ENCODE results near the gene LIN37. TPM values are rescaled to one million over a fixed set of nuclear protein-coding genes. Genes with fewer than 3 reads are reported as not detected.

LIN37 gene
- total RNA-seq, 4 donors from 2014 or later: 11.6 to 18.3 (median 15.6) TPM

GRCh38 chr19:35784503-35785338 lies 36.3 kb downstream of the LIN37 start:
- no peak for TF ChIP-seq POLR2A (IDR thresholded peaks at IDR 0.05; ENCODE audit: low read depth)
- TF ChIP-seq CTCF (IDR thresholded peaks at IDR 0.05): no peak
- DNase-seq (ENCODE audit: extremely low spot score): no peak
- Histone ChIP-seq H3K9me3 (no peaks in the 10 kb centered on the region), H3K36me3 (peaks cover 6 to 71% (median 37%) of the 10 kb centered on the region in 4 donors), H3K4me3 (no peak overlapping the region), H3K27me3 (no peaks in the 10 kb centered on the region), H3K4me1 (no peaks in the 10 kb centered on the region), H3K27ac (replicated peaks in 1 of 4) (no peak overlapping the region)
- intact Hi-C loops (cut with DNase I): loop anchor here (10.0 kb wide), 1 partner anchor 70 kb away; the partner anchor contains the start of genes KIRREL2 and NPHS1
- WGBS: 79% methylated on average over 34 of the region's 45 CpGs

GRCh38 chr19:35785339-35785627 lies 36.9 kb downstream of the LIN37 start:
- no peak for DNase-seq (ENCODE audit: extremely low spot score)
- peaks cover 6 to 65% (median 34%) of the 10 kb centered on the region in 4 donors for H3K36me3 ChIP-seq
- TF ChIP-seq POLR2AphosphoS5 (IDR thresholded peaks at IDR 0.05) (no peak), EP300 (IDR thresholded peaks at IDR 0.05) (no peak), POLR2A (IDR thresholded peaks at IDR 0.05; ENCODE audit: low read depth) (no peak), CTCF (IDR thresholded peaks at IDR 0.05) (no peak)
- no peaks in the 10 kb centered on the region for H3K9me3 ChIP-seq
- H3K4me3 ChIP-seq: no peak overlapping the region
- intact Hi-C loops (cut with DNase I): loop anchor here (10.0 kb wide), 1 partner anchor 70 kb away; the partner anchor contains the start of genes KIRREL2 and NPHS1
- 93% methylated on average over 8 of the region's 10 CpGs for WGBS
- no peak overlapping the region for H3K27ac ChIP-seq (replicated peaks in 1 of 4)
- H3K4me1 ChIP-seq: no peaks in the 10 kb centered on the region
- no peaks in the 10 kb centered on the region for H3K27me3 ChIP-seq

GRCh38 chr19:35786299-35787160 lies 38.2 kb downstream of the LIN37 start:
- 90% methylated on average over 27 of the region's 31 CpGs for WGBS
- no peaks in the 10 kb centered on the region for H3K9me3 ChIP-seq
- intact Hi-C loops (cut with DNase I): loop anchor here (10.0 kb wide), 1 partner anchor 68 kb away; the partner anchor contains the start of genes KIRREL2 and NPHS1
- peaks cover 0 to 52% (median 24%) of the 10 kb centered on the region in 4 donors for H3K36me3 ChIP-seq
- DNase-seq (ENCODE audit: extremely low spot score): no peak
- TF ChIP-seq POLR2AphosphoS5 (IDR thresholded peaks at IDR 0.05) (no peak), EP300 (IDR thresholded peaks at IDR 0.05) (no peak), CTCF (IDR thresholded peaks at IDR 0.05) (no peak), POLR2A (IDR thresholded peaks at IDR 0.05; ENCODE audit: low read depth) (no peak)
- no peak overlapping the region for H3K27ac ChIP-seq (replicated peaks in 1 of 4)
- no peak overlapping the region for H3K4me3 ChIP-seq
- H3K4me1 ChIP-seq: no peaks in the 10 kb centered on the region
- peaks cover 0 to 10% (median 0%) of the 10 kb centered on the region in 4 donors for H3K27me3 ChIP-seq

- H3K4me3 ChIP-seq: no peak overlapping the region
- no peaks in the 10 kb centered on the region for H3K9me3 ChIP-seq
- H3K36me3 ChIP-seq: peaks cover 0 to 45% (median 17%) of the 10 kb centered on the region in 4 donors
- TF ChIP-seq POLR2A (IDR thresholded peaks at IDR 0.05; ENCODE audit: low read depth) (no peak), POLR2AphosphoS5 (IDR thresholded peaks at IDR 0.05) (no peak), EP300 (IDR thresholded peaks at IDR 0.05) (no peak), CTCF (IDR thresholded peaks at IDR 0.05) (no peak)
- H3K27ac ChIP-seq (replicated peaks in 1 of 4): no peak overlapping the region
- no peaks in the 10 kb centered on the region for H3K4me1 ChIP-seq
- WGBS: 89% methylated on average over 12 of the region's 15 CpGs
- intact Hi-C loops (cut with DNase I): loop anchor here (10.0 kb wide), 1 partner anchor 67 kb away; the partner anchor contains the start of genes KIRREL2 and NPHS1
- no peak for DNase-seq (ENCODE audit: extremely low spot score)
- H3K27me3 ChIP-seq: peaks cover 0 to 10% (median 0%) of the 10 kb centered on the region in 4 donors
Observed at GRCh38 chr19:35787227-35787799, 38.9 kb downstream of the LIN37 start.

Measured in esophagus muscularis mucosa (tissue), 4 donors.